ENCODE data around the gene F7.
"Not testable (repeated sequence)": the region's sequence is repeated elsewhere in the genome, so short reads cannot be mapped to it uniquely, and the experiment has no call there.

F7 gene

GRCh38 chr13:113087923-113088690 lies 17.5 kb upstream of the F7 start:
- no peak for DNase-seq

GRCh38 chr13:113088691-113089020 lies 16.9 kb upstream of the F7 start:
- no peak for DNase-seq

- no peak for DNase-seq
Observed at GRCh38 chr13:113089693-113090414, 15.7 kb upstream of the F7 start.

GRCh38 chr13:113090415-113090770 lies 15.2 kb upstream of the F7 start:
- no peak for DNase-seq

GRCh38 chr13:113090806-113091205 lies 14.8 kb upstream of the F7 start:
- DNase-seq: no peak

GRCh38 chr13:113091211-113091771 lies 14.3 kb upstream of the F7 start:
- DNase-seq: no peak

GRCh38 chr13:113091891-113092775 lies 13.5 kb upstream of the F7 start:
- no peak for DNase-seq

- no peak for DNase-seq
Observed at GRCh38 chr13:113092776-113093579, 12.6 kb upstream of the F7 start.

GRCh38 chr13:113093580-113094409 lies 11.8 kb upstream of the F7 start:
- no peak for DNase-seq

GRCh38 chr13:113094410-113094800 lies 11.2 kb upstream of the F7 start:
- DNase-seq: no peak

GRCh38 chr13:113095146-113096051 lies 10.2 kb upstream of the F7 start:
- DNase-seq: no peak

GRCh38 chr13:113096052-113096744 lies 9.4 kb upstream of the F7 start:
- no peak for DNase-seq

- DNase-seq: no peak
Observed at GRCh38 chr13:113096745-113097305, 8.8 kb upstream of the F7 start.

- no peak for DNase-seq
Observed at GRCh38 chr13:113097651-113098050, 7.9 kb upstream of the F7 start.

- no peak for DNase-seq
Observed at GRCh38 chr13:113098162-113098732, 7.3 kb upstream of the F7 start.

GRCh38 chr13:113099142-113099541 lies 6.4 kb upstream of the F7 start:
- DNase-seq: no peak

- not testable (repeated sequence) for DNase-seq
Observed at GRCh38 chr13:113102302-113102701, 3.3 kb upstream of the F7 start.

GRCh38 chr13:113102727-113103126 lies 2.9 kb upstream of the F7 start:
- DNase-seq: no peak

- no peak for DNase-seq
Observed at GRCh38 chr13:113103646-113104045, 1.9 kb upstream of the F7 start.

Data from NCI-H2029 treated with DMSO at 0.1 percent for 48 hours (cell line).